Keratinocyte (primary cell): Measurements from ENCODE around the gene GJA3. TPM values are rescaled to one million over a fixed set of nuclear protein-coding genes. Genes with fewer than 3 reads are reported as not detected.

ENCODE experiments used
- DNase-seq: peaks from one replicate; pipeline ENCODE4 v3.0.0-alpha.2; 2011; ENCODE audit warnings: low read depth, missing footprints, low spot score
- FAIRE-seq: peaks from 2 replicates; lab custom pipeline; 2011; peaks lifted over from hg19 to GRCh38; lab: Jason Lieb, UNC
- H2AFZ ChIP-seq: 2 replicates; pipeline ENCODE4 v1.6.0; 2012; ENCODE audit warnings: low read length, control low read depth, inconsistent platforms; ENCODE audit not compliant: control insufficient read depth
- H3K27ac ChIP-seq: 2 replicates; pipeline ENCODE4 v1.5.1; 2011; ENCODE audit warnings: low read length; ENCODE audit not compliant: control insufficient read depth, insufficient read depth
- H3K27me3 ChIP-seq: 3 replicates; pipeline ENCODE4 v1.6.0; 2011; ENCODE audit warnings: low read length; ENCODE audit not compliant: control insufficient read depth, insufficient read depth; ENCODE audit errors: extremely low read depth
- H3K36me3 ChIP-seq, 2 experiments: 2 replicates in 1 of 2; 3 replicates in 1 of 2; pipeline ENCODE4 v1.5.1; 2011; ENCODE audit warnings: low read length in 2 of 2, mild to moderate bottlenecking in 1 of 2; ENCODE audit not compliant: control insufficient read depth in 2 of 2, insufficient read depth in 2 of 2; ENCODE audit errors: extremely low read depth in 1 of 2
- H3K4me1 ChIP-seq: 3 replicates; pipeline ENCODE4 v1.5.1; 2011; ENCODE audit warnings: low read length; ENCODE audit not compliant: control insufficient read depth, insufficient read depth; ENCODE audit errors: extremely low read depth
- H3K4me2 ChIP-seq: 3 replicates; pipeline ENCODE4 v1.6.0; 2011; ENCODE audit warnings: low read depth, low read length; ENCODE audit not compliant: control insufficient read depth, insufficient read depth; ENCODE audit errors: extremely low read depth
- H3K4me3 ChIP-seq, 3 experiments: fragments of 200-600 bp in 1 of 3; sonication (generic) in 1 of 3; 2 replicates in 2 of 3; 3 replicates in 1 of 3; pipeline ENCODE4 v1.5.1; 2011 to 2016; ENCODE audit warnings: low read length in 3 of 3, mild to moderate bottlenecking in 3 of 3, control low read depth in 2 of 3, inconsistent platforms in 1 of 3, low read depth in 1 of 3, mixed read lengths in 1 of 3, mixed run types in 1 of 3, moderate library complexity in 1 of 3; ENCODE audit not compliant: control insufficient read depth in 2 of 3, insufficient read depth in 2 of 3; ENCODE audit errors: extremely low read depth in 1 of 3
- H3K79me2 ChIP-seq: 2 replicates; pipeline ENCODE4 v1.6.0; 2012; ENCODE audit warnings: low read length; ENCODE audit not compliant: control insufficient read depth, insufficient read depth
- H3K9ac ChIP-seq: 3 replicates; pipeline ENCODE4 v1.6.0; 2011; ENCODE audit warnings: low read length; ENCODE audit not compliant: control insufficient read depth, insufficient read depth; ENCODE audit errors: extremely low read depth
- H3K9me1 ChIP-seq: 3 replicates; pipeline ENCODE4 v1.6.0; 2011; ENCODE audit warnings: low read length; ENCODE audit not compliant: control insufficient read depth, insufficient read depth; ENCODE audit errors: extremely low read depth
- H3K9me3 ChIP-seq: 2 replicates; pipeline ENCODE4 v1.5.1; 2012; ENCODE audit warnings: low read depth, low read length; ENCODE audit not compliant: control insufficient read depth
- H4K20me1 ChIP-seq: 3 replicates; pipeline ENCODE4 v1.6.0; 2011; ENCODE audit warnings: low read length; ENCODE audit not compliant: control insufficient read depth, insufficient read depth; ENCODE audit errors: extremely low read depth
- CTCF ChIP-seq, 3 experiments: IDR thresholded peaks in 1 of 3; conservative IDR thresholded peaks in 1 of 3; optimal IDR thresholded peaks in 1 of 3; 2 replicates in 2 of 3; 3 replicates in 1 of 3; pipeline versions ENCODE3 to v1.5.1; 2011; ENCODE audit warnings: low read length in 3 of 3, mild to moderate bottlenecking in 3 of 3, moderate library complexity in 2 of 3, control low read depth in 1 of 3, inconsistent platforms in 1 of 3; ENCODE audit not compliant: insufficient read depth in 2 of 3; ENCODE audit errors: extremely low read depth in 1 of 3
- EZH2 ChIP-seq: IDR thresholded peaks from one replicate; pipeline ENCODE4 v1.6.1; 2012; ENCODE audit warnings: inconsistent platforms, mild to moderate bottlenecking, low read length, moderate library complexity
- dilution Hi-C: fragments of 300-500 bp; cut with MboI; formaldehyde crosslinking; loops from one replicate; pipeline ENCODE4 v1.7.0; 2020; ENCODE audit warnings: low sequenced_read_pairs; ENCODE audit not compliant: extremely low pct_ligation_motif_present
- polyA plus RNA-seq, 5 experiments: library from polyadenylated mRNA; depleted of rRNA in 3 of 5; stranded (reverse) in 3 of 5; stranded (forward) in 1 of 5; unstranded in 1 of 5; fragments of >200 nt; gene quantifications; 1 replicate in 1 of 5; 2 replicates in 3 of 5; 3 replicates in 1 of 5; pipeline versions ENCODE4 v1.2.1 to v1.2.3, GENCODE V29; 2011 to 2012; ENCODE audit warnings: missing spikeins in 2 of 5, low read depth in 1 of 5, low replicate concordance in 1 of 5

Gene GJA3
- polyA plus RNA-seq, 1 donor (not counting 4 experiments of a cell fraction or from before 2014, with no cell fraction given): 0.09 TPM

- peak overlapping the region; percentile 71 for H3K9ac ChIP-seq
- no peak for DNase-seq
- H4K20me1 ChIP-seq: no peaks in the 10 kb centered on the region
- FAIRE-seq: no peak
- H2AFZ ChIP-seq: peak overlapping the region; percentile 73
- no peaks in the 10 kb centered on the region for H3K9me1 ChIP-seq
- H3K27me3 ChIP-seq: no peaks in the 10 kb centered on the region
- H3K36me3 ChIP-seq: no peaks in the 10 kb centered on the region
- H3K4me3 ChIP-seq: peak overlapping the region; percentile 32 to 62 (median 45)
- H3K4me1 ChIP-seq: no peaks in the 10 kb centered on the region
- peak overlapping the region; percentile 82 for H3K4me2 ChIP-seq
- TF ChIP-seq CTCF (optimal IDR thresholded peaks at IDR 0.05 in 1 of 3, IDR thresholded peaks at IDR 0.05 in 1 of 3, conservative IDR thresholded peaks at IDR 0.05 in 1 of 3; ENCODE audit: extremely low read depth in 1 of 3, insufficient read depth in 2 of 3, low read length in 3 of 3) (no peak), EZH2 (no peak)
- no peaks in the 10 kb centered on the region for H3K79me2 ChIP-seq
- H3K9me3 ChIP-seq: no peaks in the 10 kb centered on the region
- H3K27ac ChIP-seq: no peak overlapping the region
- dilution Hi-C loops: no loop called here
These were observed 42.3 kb downstream of the GJA3 start for GRCh38 chr13:20118268-20119140.

- FAIRE-seq: no peak
- no peak overlapping the region for H3K4me2 ChIP-seq
These were observed 44.6 kb downstream of the GJA3 start for GRCh38 chr13:20116213-20116612.

More at GRCh38 chr13:20116213-20116612, 44.6 kb downstream of the GJA3 start:
- TF ChIP-seq CTCF (optimal IDR thresholded peaks at IDR 0.05 in 1 of 3, IDR thresholded peaks at IDR 0.05 in 1 of 3, conservative IDR thresholded peaks at IDR 0.05 in 1 of 3; ENCODE audit: extremely low read depth in 1 of 3, insufficient read depth in 2 of 3, low read length in 3 of 3) (no peak), EZH2 (no peak)
- no peaks in the 10 kb centered on the region for H3K36me3 ChIP-seq
- H3K4me1 ChIP-seq: no peaks in the 10 kb centered on the region
- no peaks in the 10 kb centered on the region for H3K79me2 ChIP-seq
- H2AFZ ChIP-seq: no peak overlapping the region
- H3K27ac ChIP-seq: no peak overlapping the region
- no peak overlapping the region for H3K9ac ChIP-seq
- H4K20me1 ChIP-seq: no peaks in the 10 kb centered on the region
- dilution Hi-C loops: no loop called here
- no peaks in the 10 kb centered on the region for H3K9me3 ChIP-seq
- no peak for DNase-seq
- no peak overlapping the region for H3K4me3 ChIP-seq
- no peaks in the 10 kb centered on the region for H3K9me1 ChIP-seq
- no peaks in the 10 kb centered on the region for H3K27me3 ChIP-seq
